WTC11 (cell line): ENCODE data around the gene ZSCAN2. TPM values are rescaled to one million over a fixed set of nuclear protein-coding genes. Genes with fewer than 3 reads are reported as not detected.

Source experiments
- CREM ChIP-seq: sonication (generic); formaldehyde crosslinking; IDR thresholded peaks from 2 replicates; pipeline ENCODE4 v1.8.1; 2022; ENCODE audit warnings: mild to moderate bottlenecking, missing genetic modification reagents, moderate library complexity
- ELF4 ChIP-seq: sonication (generic); formaldehyde crosslinking; IDR thresholded peaks from 2 replicates; pipeline ENCODE4 v1.8.1; 2022; ENCODE audit warnings: low read depth, mild to moderate bottlenecking, moderate library complexity, missing genetic modification reagents
- FOXJ3 ChIP-seq: sonication (generic); formaldehyde crosslinking; IDR thresholded peaks from 2 replicates; pipeline ENCODE4 v1.9.0; 2021; ENCODE audit warnings: missing genetic modification reagents, mild to moderate bottlenecking, borderline replicate concordance
- GTF2I ChIP-seq: fragments of 250-450 bp; sonication (Bioruptor Pico); conservative IDR thresholded peaks from 2 replicates; pipeline ENCODE4 v1.4.0; 2021; ENCODE audit warnings: mild to moderate bottlenecking
- HMGA2 ChIP-seq: fragments of 250-450 bp; sonication (Bioruptor Pico); IDR thresholded peaks from 2 replicates; pipeline ENCODE4 v1.4.0; 2021; ENCODE audit warnings: mild to moderate bottlenecking, moderate library complexity
- IRF2 ChIP-seq: sonication (generic); formaldehyde crosslinking; IDR thresholded peaks from 2 replicates; pipeline ENCODE4 v1.8.0; 2022; ENCODE audit warnings: low read depth, missing genetic modification reagents, borderline replicate concordance
- JUN ChIP-seq: sonication (generic); formaldehyde crosslinking; IDR thresholded peaks from 2 replicates; pipeline ENCODE4 v1.8.0; 2023; ENCODE audit warnings: mild to moderate bottlenecking, missing genetic modification reagents
- NFE2L1 ChIP-seq: sonication (generic); formaldehyde crosslinking; IDR thresholded peaks from 2 replicates; pipeline ENCODE4 v1.8.1; 2023; ENCODE audit warnings: missing genetic modification reagents
- NFYB ChIP-seq: sonication (generic); formaldehyde crosslinking; conservative IDR thresholded peaks from 2 replicates; pipeline ENCODE4 v1.8.0; 2022; ENCODE audit warnings: low read depth, missing genetic modification reagents
- NR1H2 ChIP-seq: sonication (generic); formaldehyde crosslinking; IDR thresholded peaks from 2 replicates; pipeline ENCODE4 v1.9.0; 2021; ENCODE audit warnings: mild to moderate bottlenecking, moderate library complexity, missing genetic modification reagents
- SMAD3 ChIP-seq: sonication (generic); formaldehyde crosslinking; IDR thresholded peaks from 2 replicates; pipeline ENCODE4 v1.8.0; 2022; ENCODE audit warnings: missing genetic modification reagents, mild to moderate bottlenecking, borderline replicate concordance
- SMAD4 ChIP-seq: sonication (generic); formaldehyde crosslinking; IDR thresholded peaks from 2 replicates; pipeline ENCODE4 v1.8.0; 2022; ENCODE audit warnings: mild to moderate bottlenecking, missing genetic modification reagents
- SP1 ChIP-seq: sonication (generic); formaldehyde crosslinking; conservative IDR thresholded peaks from 2 replicates; pipeline ENCODE4 v1.8.1; 2022; ENCODE audit warnings: missing genetic modification reagents
- ZNF219 ChIP-seq: sonication (generic); formaldehyde crosslinking; IDR thresholded peaks from 2 replicates; pipeline ENCODE4 v1.8.0; 2023; ENCODE audit warnings: missing genetic modification reagents, mild to moderate bottlenecking, borderline replicate concordance
- ZNF396 ChIP-seq: fragments of 250-450 bp; sonication (Bioruptor Pico); IDR thresholded peaks from 2 replicates; pipeline ENCODE4 v1.8.0; 2021; ENCODE audit warnings: mild to moderate bottlenecking, moderate library complexity, borderline replicate concordance
- ZNF416 ChIP-seq: fragments of 250-450 bp; sonication (Bioruptor Pico); IDR thresholded peaks from 2 replicates; pipeline ENCODE4 v1.9.0; 2021; ENCODE audit warnings: mild to moderate bottlenecking, inconsistent platforms
- ZNF423 ChIP-seq: fragments of 250-450 bp; sonication (Bioruptor Pico); IDR thresholded peaks from 2 replicates; pipeline ENCODE4 v2.1.2; 2022; ENCODE audit warnings: mild to moderate bottlenecking, moderate library complexity
- total RNA-seq: library from RNA; stranded (reverse); gene quantifications from 3 replicates; pipeline ENCODE4 v1.2.3, GENCODE V29; 2021
- TF ChIP-seq, protein P1 (sequence below): sonication (generic); formaldehyde crosslinking; IDR thresholded peaks from 2 replicates; pipeline ENCODE4 v1.8.1; 2023; ENCODE audit warnings: mild to moderate bottlenecking, missing genetic modification reagents, borderline replicate concordance
- TF ChIP-seq, protein P2 (sequence below): sonication (generic); formaldehyde crosslinking; IDR thresholded peaks from 2 replicates; pipeline ENCODE4 v1.8.0; 2023; ENCODE audit warnings: missing genetic modification reagents, mild to moderate bottlenecking, borderline replicate concordance
- TF ChIP-seq, protein P3 (sequence below): sonication (generic); formaldehyde crosslinking; IDR thresholded peaks from 2 replicates; pipeline ENCODE4 v1.8.1; 2023; ENCODE audit warnings: mild to moderate bottlenecking, missing genetic modification reagents, moderate library complexity
- TF ChIP-seq, protein P4 (sequence below): sonication (generic); formaldehyde crosslinking; IDR thresholded peaks from 2 replicates; pipeline ENCODE4 v1.8.1; 2022; ENCODE audit warnings: mild to moderate bottlenecking, moderate library complexity, missing genetic modification reagents
- TF ChIP-seq, protein P5 (sequence below): fragments of 250-450 bp; sonication (Bioruptor Pico); IDR thresholded peaks from 2 replicates; pipeline ENCODE4 v1.9.0; 2021; ENCODE audit warnings: mild to moderate bottlenecking
- TF ChIP-seq, protein P6 (sequence below): sonication (generic); formaldehyde crosslinking; IDR thresholded peaks from 2 replicates; pipeline ENCODE4 v1.8.1; 2022; ENCODE audit warnings: mild to moderate bottlenecking, missing genetic modification reagents, moderate library complexity, borderline replicate concordance
- TF ChIP-seq, protein P7 (sequence below): sonication (generic); formaldehyde crosslinking; IDR thresholded peaks from 2 replicates; pipeline ENCODE4 v1.8.0; 2022; ENCODE audit warnings: missing genetic modification reagents

Gene ZSCAN2
- total RNA-seq, 1 experiment from 2014 or later: 51.9 TPM

DNA sequence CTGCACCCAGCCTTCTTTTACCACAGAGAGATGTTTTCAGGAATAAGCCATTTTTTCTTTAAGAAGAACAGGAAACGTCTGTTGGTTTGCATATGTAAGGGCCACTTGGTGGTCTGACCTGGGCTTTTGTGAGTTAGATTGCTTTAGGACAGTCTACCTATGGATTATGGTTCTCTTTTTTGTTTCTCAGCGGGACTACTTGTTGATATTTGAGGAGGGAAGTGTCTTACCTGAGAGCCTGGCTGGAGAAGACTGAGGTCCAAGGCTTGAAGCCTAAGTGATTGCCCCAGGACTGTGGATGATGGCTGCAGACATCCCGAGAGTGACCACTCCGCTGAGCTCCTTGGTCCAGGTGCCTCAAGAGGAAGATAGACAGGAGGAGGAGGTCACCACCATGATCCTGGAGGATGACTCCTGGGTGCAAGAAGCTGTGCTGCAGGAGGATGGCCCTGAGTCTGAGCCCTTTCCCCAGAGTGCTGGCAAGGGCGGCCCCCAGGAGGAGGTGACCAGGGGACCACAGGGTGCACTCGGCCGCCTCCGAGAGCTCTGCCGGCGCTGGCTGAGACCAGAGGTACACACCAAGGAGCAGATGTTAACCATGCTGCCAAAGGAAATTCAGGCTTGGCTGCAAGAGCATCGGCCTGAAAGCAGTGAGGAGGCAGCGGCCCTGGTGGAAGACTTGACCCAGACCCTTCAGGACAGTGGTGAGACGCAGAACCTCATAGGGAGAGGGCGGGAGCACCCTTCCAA lies 3.0 kb downstream of the ZSCAN2 start (continued):
- TF ChIP-seq, protein P1, sequence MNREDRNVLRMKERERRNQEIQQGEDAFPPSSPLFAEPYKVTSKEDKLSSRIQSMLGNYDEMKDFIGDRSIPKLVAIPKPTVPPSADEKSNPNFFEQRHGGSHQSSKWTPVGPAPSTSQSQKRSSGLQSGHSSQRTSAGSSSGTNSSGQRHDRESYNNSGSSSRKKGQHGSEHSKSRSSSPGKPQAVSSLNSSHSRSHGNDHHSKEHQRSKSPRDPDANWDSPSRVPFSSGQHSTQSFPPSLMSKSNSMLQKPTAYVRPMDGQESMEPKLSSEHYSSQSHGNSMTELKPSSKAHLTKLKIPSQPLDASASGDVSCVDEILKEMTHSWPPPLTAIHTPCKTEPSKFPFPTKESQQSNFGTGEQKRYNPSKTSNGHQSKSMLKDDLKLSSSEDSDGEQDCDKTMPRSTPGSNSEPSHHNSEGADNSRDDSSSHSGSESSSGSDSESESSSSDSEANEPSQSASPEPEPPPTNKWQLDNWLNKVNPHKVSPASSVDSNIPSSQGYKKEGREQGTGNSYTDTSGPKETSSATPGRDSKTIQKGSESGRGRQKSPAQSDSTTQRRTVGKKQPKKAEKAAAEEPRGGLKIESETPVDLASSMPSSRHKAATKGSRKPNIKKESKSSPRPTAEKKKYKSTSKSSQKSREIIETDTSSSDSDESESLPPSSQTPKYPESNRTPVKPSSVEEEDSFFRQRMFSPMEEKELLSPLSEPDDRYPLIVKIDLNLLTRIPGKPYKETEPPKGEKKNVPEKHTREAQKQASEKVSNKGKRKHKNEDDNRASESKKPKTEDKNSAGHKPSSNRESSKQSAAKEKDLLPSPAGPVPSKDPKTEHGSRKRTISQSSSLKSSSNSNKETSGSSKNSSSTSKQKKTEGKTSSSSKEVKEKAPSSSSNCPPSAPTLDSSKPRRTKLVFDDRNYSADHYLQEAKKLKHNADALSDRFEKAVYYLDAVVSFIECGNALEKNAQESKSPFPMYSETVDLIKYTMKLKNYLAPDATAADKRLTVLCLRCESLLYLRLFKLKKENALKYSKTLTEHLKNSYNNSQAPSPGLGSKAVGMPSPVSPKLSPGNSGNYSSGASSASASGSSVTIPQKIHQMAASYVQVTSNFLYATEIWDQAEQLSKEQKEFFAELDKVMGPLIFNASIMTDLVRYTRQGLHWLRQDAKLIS (CRISPR knock-in tag): no peak
- TF ChIP-seq FOXJ3 (no peak), IRF2 (CRISPR knock-in tag) (no peak), GTF2I (CRISPR knock-in tag) (no peak), NFYB (CRISPR knock-in tag) (no peak), NR1H2 (CRISPR knock-in tag) (no peak), ZNF219 (CRISPR knock-in tag) (no peak), SMAD4 (CRISPR knock-in tag) (no peak), JUN (CRISPR knock-in tag) (no peak), CREM (CRISPR knock-in tag) (no peak), ZNF396 (CRISPR knock-in tag) (0 out of 2 replicates have a peak, but pooled peaks have one; percentile 21), ZNF423 (CRISPR knock-in tag) (0 out of 2 replicates have a peak, but pooled peaks have one; percentile 34), ELF4 (no peak), HMGA2 (CRISPR knock-in tag) (no peak), SP1 (CRISPR knock-in tag) (peak; percentile 28; the same call in 1 of the 2 replicates), ZNF416 (no peak), NFE2L1 (no peak), SMAD3 (no peak; the same call in 1 of the 2 replicates)
- TF ChIP-seq, protein P2, sequence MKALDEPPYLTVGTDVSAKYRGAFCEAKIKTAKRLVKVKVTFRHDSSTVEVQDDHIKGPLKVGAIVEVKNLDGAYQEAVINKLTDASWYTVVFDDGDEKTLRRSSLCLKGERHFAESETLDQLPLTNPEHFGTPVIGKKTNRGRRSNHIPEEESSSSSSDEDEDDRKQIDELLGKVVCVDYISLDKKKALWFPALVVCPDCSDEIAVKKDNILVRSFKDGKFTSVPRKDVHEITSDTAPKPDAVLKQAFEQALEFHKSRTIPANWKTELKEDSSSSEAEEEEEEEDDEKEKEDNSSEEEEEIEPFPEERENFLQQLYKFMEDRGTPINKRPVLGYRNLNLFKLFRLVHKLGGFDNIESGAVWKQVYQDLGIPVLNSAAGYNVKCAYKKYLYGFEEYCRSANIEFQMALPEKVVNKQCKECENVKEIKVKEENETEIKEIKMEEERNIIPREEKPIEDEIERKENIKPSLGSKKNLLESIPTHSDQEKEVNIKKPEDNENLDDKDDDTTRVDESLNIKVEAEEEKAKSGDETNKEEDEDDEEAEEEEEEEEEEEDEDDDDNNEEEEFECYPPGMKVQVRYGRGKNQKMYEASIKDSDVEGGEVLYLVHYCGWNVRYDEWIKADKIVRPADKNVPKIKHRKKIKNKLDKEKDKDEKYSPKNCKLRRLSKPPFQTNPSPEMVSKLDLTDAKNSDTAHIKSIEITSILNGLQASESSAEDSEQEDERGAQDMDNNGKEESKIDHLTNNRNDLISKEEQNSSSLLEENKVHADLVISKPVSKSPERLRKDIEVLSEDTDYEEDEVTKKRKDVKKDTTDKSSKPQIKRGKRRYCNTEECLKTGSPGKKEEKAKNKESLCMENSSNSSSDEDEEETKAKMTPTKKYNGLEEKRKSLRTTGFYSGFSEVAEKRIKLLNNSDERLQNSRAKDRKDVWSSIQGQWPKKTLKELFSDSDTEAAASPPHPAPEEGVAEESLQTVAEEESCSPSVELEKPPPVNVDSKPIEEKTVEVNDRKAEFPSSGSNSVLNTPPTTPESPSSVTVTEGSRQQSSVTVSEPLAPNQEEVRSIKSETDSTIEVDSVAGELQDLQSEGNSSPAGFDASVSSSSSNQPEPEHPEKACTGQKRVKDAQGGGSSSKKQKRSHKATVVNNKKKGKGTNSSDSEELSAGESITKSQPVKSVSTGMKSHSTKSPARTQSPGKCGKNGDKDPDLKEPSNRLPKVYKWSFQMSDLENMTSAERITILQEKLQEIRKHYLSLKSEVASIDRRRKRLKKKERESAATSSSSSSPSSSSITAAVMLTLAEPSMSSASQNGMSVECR: no peak
- TF ChIP-seq, protein P3, sequence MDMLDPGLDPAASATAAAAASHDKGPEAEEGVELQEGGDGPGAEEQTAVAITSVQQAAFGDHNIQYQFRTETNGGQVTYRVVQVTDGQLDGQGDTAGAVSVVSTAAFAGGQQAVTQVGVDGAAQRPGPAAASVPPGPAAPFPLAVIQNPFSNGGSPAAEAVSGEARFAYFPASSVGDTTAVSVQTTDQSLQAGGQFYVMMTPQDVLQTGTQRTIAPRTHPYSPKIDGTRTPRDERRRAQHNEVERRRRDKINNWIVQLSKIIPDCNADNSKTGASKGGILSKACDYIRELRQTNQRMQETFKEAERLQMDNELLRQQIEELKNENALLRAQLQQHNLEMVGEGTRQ (CRISPR knock-in tag): no peak
- TF ChIP-seq, protein P4, sequence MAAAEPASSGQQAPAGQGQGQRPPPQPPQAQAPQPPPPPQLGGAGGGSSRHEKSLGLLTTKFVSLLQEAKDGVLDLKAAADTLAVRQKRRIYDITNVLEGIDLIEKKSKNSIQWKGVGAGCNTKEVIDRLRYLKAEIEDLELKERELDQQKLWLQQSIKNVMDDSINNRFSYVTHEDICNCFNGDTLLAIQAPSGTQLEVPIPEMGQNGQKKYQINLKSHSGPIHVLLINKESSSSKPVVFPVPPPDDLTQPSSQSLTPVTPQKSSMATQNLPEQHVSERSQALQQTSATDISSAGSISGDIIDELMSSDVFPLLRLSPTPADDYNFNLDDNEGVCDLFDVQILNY (CRISPR knock-in tag): no peak
- TF ChIP-seq, protein P5, sequence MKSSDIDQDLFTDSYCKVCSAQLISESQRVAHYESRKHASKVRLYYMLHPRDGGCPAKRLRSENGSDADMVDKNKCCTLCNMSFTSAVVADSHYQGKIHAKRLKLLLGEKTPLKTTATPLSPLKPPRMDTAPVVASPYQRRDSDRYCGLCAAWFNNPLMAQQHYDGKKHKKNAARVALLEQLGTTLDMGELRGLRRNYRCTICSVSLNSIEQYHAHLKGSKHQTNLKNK (CRISPR knock-in tag): peak; percentile 92; the same call in 1 of the 2 replicates
- TF ChIP-seq, protein P6, sequence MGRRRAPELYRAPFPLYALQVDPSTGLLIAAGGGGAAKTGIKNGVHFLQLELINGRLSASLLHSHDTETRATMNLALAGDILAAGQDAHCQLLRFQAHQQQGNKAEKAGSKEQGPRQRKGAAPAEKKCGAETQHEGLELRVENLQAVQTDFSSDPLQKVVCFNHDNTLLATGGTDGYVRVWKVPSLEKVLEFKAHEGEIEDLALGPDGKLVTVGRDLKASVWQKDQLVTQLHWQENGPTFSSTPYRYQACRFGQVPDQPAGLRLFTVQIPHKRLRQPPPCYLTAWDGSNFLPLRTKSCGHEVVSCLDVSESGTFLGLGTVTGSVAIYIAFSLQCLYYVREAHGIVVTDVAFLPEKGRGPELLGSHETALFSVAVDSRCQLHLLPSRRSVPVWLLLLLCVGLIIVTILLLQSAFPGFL (CRISPR knock-in tag): no peak
- TF ChIP-seq, protein P7, sequence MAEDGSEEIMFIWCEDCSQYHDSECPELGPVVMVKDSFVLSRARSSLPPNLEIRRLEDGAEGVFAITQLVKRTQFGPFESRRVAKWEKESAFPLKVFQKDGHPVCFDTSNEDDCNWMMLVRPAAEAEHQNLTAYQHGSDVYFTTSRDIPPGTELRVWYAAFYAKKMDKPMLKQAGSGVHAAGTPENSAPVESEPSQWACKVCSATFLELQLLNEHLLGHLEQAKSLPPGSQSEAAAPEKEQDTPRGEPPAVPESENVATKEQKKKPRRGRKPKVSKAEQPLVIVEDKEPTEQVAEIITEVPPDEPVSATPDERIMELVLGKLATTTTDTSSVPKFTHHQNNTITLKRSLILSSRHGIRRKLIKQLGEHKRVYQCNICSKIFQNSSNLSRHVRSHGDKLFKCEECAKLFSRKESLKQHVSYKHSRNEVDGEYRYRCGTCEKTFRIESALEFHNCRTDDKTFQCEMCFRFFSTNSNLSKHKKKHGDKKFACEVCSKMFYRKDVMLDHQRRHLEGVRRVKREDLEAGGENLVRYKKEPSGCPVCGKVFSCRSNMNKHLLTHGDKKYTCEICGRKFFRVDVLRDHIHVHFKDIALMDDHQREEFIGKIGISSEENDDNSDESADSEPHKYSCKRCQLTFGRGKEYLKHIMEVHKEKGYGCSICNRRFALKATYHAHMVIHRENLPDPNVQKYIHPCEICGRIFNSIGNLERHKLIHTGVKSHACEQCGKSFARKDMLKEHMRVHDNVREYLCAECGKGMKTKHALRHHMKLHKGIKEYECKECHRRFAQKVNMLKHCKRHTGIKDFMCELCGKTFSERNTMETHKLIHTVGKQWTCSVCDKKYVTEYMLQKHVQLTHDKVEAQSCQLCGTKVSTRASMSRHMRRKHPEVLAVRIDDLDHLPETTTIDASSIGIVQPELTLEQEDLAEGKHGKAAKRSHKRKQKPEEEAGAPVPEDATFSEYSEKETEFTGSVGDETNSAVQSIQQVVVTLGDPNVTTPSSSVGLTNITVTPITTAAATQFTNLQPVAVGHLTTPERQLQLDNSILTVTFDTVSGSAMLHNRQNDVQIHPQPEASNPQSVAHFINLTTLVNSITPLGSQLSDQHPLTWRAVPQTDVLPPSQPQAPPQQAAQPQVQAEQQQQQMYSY (CRISPR knock-in tag): no peak
